WTC11 (cell line): Measurements from ENCODE around the gene CACNA2D4.

Experiments used
- GABPB1 ChIP-seq: sonication (generic); formaldehyde crosslinking; IDR thresholded peaks from 2 replicates; pipeline ENCODE4 v1.8.1; 2023; ENCODE audit warnings: mild to moderate bottlenecking, missing genetic modification reagents
- NFYB ChIP-seq: sonication (generic); formaldehyde crosslinking; conservative IDR thresholded peaks from 2 replicates; pipeline ENCODE4 v1.8.0; 2022; ENCODE audit warnings: low read depth, missing genetic modification reagents
- NR3C1 ChIP-seq: sonication (generic); formaldehyde crosslinking; conservative IDR thresholded peaks from 2 replicates; pipeline ENCODE4 v1.8.1; 2023; ENCODE audit warnings: low read depth, mild to moderate bottlenecking, missing genetic modification reagents
- TEAD4 ChIP-seq: sonication (generic); formaldehyde crosslinking; IDR thresholded peaks from 2 replicates; pipeline ENCODE4 v1.8.0; 2022; ENCODE audit warnings: mild to moderate bottlenecking, missing genetic modification reagents
- TF ChIP-seq, protein P1 (sequence below): fragments of 200-600 bp; IDR thresholded peaks from 2 replicates; pipeline ENCODE4 v1.8.0; 2022; ENCODE audit warnings: antibody characterized with exemption
- TF ChIP-seq, protein P2 (sequence below): sonication (generic); formaldehyde crosslinking; IDR thresholded peaks from 2 replicates; pipeline ENCODE4 v1.8.0; 2022; ENCODE audit warnings: mild to moderate bottlenecking, missing genetic modification reagents

DNA sequence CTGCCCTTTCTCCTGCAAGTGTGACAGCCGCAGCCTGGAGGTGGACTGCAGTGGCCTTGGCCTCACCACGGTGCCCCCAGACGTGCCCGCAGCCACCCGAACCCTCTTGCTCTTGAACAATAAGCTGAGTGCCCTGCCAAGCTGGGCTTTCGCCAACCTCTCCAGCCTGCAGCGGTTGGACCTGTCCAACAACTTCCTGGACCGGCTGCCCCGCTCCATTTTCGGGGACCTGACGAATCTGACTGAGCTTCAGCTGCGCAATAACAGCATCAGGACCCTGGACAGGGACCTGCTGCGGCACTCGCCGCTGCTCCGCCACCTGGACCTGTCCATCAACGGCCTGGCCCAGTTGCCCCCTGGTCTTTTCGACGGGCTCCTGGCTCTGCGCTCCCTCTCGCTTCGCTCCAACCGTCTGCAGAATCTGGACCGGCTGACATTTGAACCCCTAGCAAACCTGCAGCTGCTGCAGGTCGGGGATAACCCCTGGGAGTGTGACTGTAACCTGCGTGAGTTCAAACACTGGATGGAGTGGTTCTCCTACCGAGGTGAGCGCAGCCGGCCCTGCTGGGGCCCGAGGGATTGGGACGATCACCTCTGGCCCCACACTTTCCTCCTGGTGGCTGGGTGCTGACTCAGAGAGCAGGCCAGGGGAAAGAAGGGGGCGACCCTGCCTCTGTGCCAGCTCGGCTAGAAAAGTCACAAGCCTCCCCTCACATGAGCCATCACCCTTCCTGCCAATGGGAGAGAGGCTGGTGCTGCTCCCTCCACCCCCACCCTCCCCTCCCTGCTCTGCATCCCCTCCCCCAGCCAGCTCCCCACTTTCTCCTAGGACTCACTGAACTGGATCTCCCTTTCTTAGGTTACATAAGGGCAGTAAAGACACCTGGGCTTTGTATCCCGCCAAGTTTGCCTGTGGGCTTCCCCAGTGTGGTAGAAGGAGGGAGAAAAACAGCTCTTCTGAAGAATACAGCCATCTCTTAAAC, 87.2 kb downstream of the CACNA2D4 start:
- TF ChIP-seq NFYB (CRISPR knock-in tag) (no peak), TEAD4 (CRISPR knock-in tag) (peak; percentile 68; the same call in 1 of the 2 replicates), NR3C1 (CRISPR knock-in tag) (0 out of 2 replicates have a peak, but pooled peaks have one; percentile 51), GABPB1 (CRISPR knock-in tag) (peak; percentile 48; the same call in 1 of the 2 replicates)
- TF ChIP-seq, protein P1, sequence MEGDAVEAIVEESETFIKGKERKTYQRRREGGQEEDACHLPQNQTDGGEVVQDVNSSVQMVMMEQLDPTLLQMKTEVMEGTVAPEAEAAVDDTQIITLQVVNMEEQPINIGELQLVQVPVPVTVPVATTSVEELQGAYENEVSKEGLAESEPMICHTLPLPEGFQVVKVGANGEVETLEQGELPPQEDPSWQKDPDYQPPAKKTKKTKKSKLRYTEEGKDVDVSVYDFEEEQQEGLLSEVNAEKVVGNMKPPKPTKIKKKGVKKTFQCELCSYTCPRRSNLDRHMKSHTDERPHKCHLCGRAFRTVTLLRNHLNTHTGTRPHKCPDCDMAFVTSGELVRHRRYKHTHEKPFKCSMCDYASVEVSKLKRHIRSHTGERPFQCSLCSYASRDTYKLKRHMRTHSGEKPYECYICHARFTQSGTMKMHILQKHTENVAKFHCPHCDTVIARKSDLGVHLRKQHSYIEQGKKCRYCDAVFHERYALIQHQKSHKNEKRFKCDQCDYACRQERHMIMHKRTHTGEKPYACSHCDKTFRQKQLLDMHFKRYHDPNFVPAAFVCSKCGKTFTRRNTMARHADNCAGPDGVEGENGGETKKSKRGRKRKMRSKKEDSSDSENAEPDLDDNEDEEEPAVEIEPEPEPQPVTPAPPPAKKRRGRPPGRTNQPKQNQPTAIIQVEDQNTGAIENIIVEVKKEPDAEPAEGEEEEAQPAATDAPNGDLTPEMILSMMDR, result no peak
- TF ChIP-seq, protein P2, sequence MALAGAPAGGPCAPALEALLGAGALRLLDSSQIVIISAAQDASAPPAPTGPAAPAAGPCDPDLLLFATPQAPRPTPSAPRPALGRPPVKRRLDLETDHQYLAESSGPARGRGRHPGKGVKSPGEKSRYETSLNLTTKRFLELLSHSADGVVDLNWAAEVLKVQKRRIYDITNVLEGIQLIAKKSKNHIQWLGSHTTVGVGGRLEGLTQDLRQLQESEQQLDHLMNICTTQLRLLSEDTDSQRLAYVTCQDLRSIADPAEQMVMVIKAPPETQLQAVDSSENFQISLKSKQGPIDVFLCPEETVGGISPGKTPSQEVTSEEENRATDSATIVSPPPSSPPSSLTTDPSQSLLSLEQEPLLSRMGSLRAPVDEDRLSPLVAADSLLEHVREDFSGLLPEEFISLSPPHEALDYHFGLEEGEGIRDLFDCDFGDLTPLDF, result no peak
